HepG2 (cell line): ENCODE results near the gene PDRG1. TPM values are rescaled to one million over a fixed set of nuclear protein-coding genes. Genes with fewer than 3 reads are reported as not detected.

Source experiments
- GABPA ChIP-seq, 2 experiments: IDR thresholded peaks; 2 replicates each; pipeline ENCODE4 v1.6.1; 2011 to 2016; ENCODE audit warnings: low read depth in 2 of 2, low read length in 1 of 2, missing biosample characterization in 1 of 2, missing genetic modification characterization in 1 of 2
- HNF4G ChIP-seq, 2 experiments: sonication (generic) in 1 of 2; formaldehyde crosslinking in 1 of 2; IDR thresholded peaks; 2 replicates each; pipeline versions ENCODE4 v1.4.0 to v1.6.1; 2011 to 2020; ENCODE audit warnings: borderline replicate concordance in 2 of 2, low read depth in 2 of 2, mild to moderate bottlenecking in 2 of 2, low read length in 1 of 2, missing genetic modification reagents in 1 of 2, moderate library complexity in 1 of 2
- KDM1A ChIP-seq: IDR thresholded peaks from 2 replicates; pipeline ENCODE4 v1.6.1; 2016; ENCODE audit warnings: missing compliant biosample characterization
- LRRFIP1 ChIP-seq: sonication (generic); formaldehyde crosslinking; conservative IDR thresholded peaks from 2 replicates; pipeline ENCODE4 v1.4.0; 2020; ENCODE audit warnings: missing genetic modification reagents
- POLR2A ChIP-seq, 2 experiments: IDR thresholded peaks; 2 replicates each; pipeline ENCODE4 v1.6.1; 2011; ENCODE audit warnings: low read depth in 2 of 2, low read length in 2 of 2, mild to moderate bottlenecking in 1 of 2, moderate library complexity in 1 of 2; ENCODE audit not compliant: insufficient read depth in 1 of 2
- RCOR2 ChIP-seq: IDR thresholded peaks from 2 replicates; pipeline ENCODE4 v1.6.1; 2016; ENCODE audit warnings: missing biosample characterization, missing genetic modification reagents
- RERE ChIP-seq: IDR thresholded peaks from 2 replicates; pipeline ENCODE4 v1.6.1; 2016; ENCODE audit warnings: low read depth, missing genetic modification reagents, missing compliant biosample characterization
- SKIL ChIP-seq: sonication (generic); formaldehyde crosslinking; IDR thresholded peaks from 2 replicates; pipeline ENCODE4 v1.8.0; 2022; ENCODE audit warnings: missing genetic modification reagents, mild to moderate bottlenecking, moderate library complexity, borderline replicate concordance
- SRSF4 ChIP-seq: fragments of 200-400 bp; formaldehyde crosslinking; IDR thresholded peaks from one replicate; pipeline ENCODE4 v1.6.1; 2018; ENCODE audit warnings: mild to moderate bottlenecking, low read depth, low read length, moderate library complexity; ENCODE audit not compliant: poor library complexity, severe bottlenecking
- ZBTB1 ChIP-seq: sonication (generic); formaldehyde crosslinking; IDR thresholded peaks from 2 replicates; pipeline ENCODE4 v1.4.0; 2020; ENCODE audit warnings: missing genetic modification reagents, borderline replicate concordance
- ZFP1 ChIP-seq: IDR thresholded peaks from 2 replicates; pipeline ENCODE4 v1.6.1; 2016
- ZNF24 ChIP-seq: fragments of 450-650 bp; IDR thresholded peaks from 2 replicates; pipeline ENCODE4 v1.6.1; 2017; ENCODE audit warnings: antibody characterized with exemption, mild to moderate bottlenecking
- ZNF264 ChIP-seq: sonication (generic); formaldehyde crosslinking; IDR thresholded peaks from 2 replicates; pipeline ENCODE4 v1.4.0; 2020; ENCODE audit warnings: missing genetic modification reagents
- ZNF562 ChIP-seq: sonication (generic); formaldehyde crosslinking; IDR thresholded peaks from 2 replicates; pipeline ENCODE4 v1.8.0; 2022; ENCODE audit warnings: missing genetic modification reagents, borderline replicate concordance
- ZNF577 ChIP-seq: sonication (generic); formaldehyde crosslinking; IDR thresholded peaks from 2 replicates; pipeline ENCODE4 v1.4.0; 2020; ENCODE audit warnings: mild to moderate bottlenecking, low read depth, missing genetic modification reagents, borderline replicate concordance
- ZNF7 ChIP-seq: IDR thresholded peaks from 2 replicates; pipeline ENCODE4 v1.6.1; 2016; ENCODE audit warnings: missing biosample characterization, missing genetic modification reagents
- ZNF709 ChIP-seq: sonication (generic); formaldehyde crosslinking; IDR thresholded peaks from 2 replicates; pipeline ENCODE4 v1.5.0; 2020; ENCODE audit warnings: mild to moderate bottlenecking, missing genetic modification reagents
- ZNF790 ChIP-seq: sonication (generic); formaldehyde crosslinking; IDR thresholded peaks from 2 replicates; pipeline ENCODE4 v1.8.0; 2022; ENCODE audit warnings: missing genetic modification reagents, mild to moderate bottlenecking, borderline replicate concordance
- polyA plus RNA-seq, 8 experiments: library from polyadenylated mRNA; depleted of rRNA in 3 of 8; stranded (reverse) in 7 of 8; unstranded in 1 of 8; fragments of >200 nt; fragmentation: Illumina TruSeq in 4 of 8; extraction: Trizol in 4 of 8; gene quantifications; 2 replicates each; pipeline versions ENCODE4 v1.2.1 to v1.2.3, GENCODE V29; 2011 to 2016; ENCODE audit warnings: low read depth in 4 of 8, missing spikeins in 1 of 8, mixed read lengths in 1 of 8; ENCODE audit not compliant: insufficient read depth in 1 of 8
- total RNA-seq, 5 experiments: library from RNA; depleted of rRNA; stranded (reverse); fragments of >200 nt; fragmentation: Illumina TruSeq; extraction: Trizol; gene quantifications; 2 replicates each; pipeline ENCODE4 v1.2.3, GENCODE V29; 2016; ENCODE audit warnings: low read depth in 1 of 5

PDRG1 gene
- total and polyA plus RNA-seq, 2 of the 13 experiments (the other 11 are each of a cell fraction or from before 2014, with no cell fraction given): 16.6 to 18.0 TPM

- TF ChIP-seq RERE (CRISPR knock-in tag): no peak; the same call in 1 of the 2 replicates
- TF ChIP-seq ZNF790 (CRISPR knock-in tag): no peak
- TF ChIP-seq GABPA (IDR thresholded peaks at IDR 0.05; ENCODE audit: low read depth, low read length): no peak
- peak; percentile 89 for TF ChIP-seq GABPA (CRISPR knock-in tag; IDR thresholded peaks at IDR 0.05; ENCODE audit: low read depth)
- TF ChIP-seq SRSF4: no peak
- no peak for TF ChIP-seq ZNF7 (CRISPR knock-in tag)
- TF ChIP-seq ZFP1 (CRISPR knock-in tag): peak; percentile 80
- peak; percentile 83 for TF ChIP-seq ZNF264 (CRISPR knock-in tag)
- peak; percentile 96 to 97 for TF ChIP-seq POLR2A (IDR thresholded peaks at IDR 0.05; ENCODE audit: insufficient read depth in 1 of 2, low read depth in 2 of 2, low read length in 2 of 2)
- TF ChIP-seq RCOR2 (CRISPR knock-in tag): peak; percentile 95
- 0 out of 2 replicates have a peak, but pooled peaks have one; percentile 12 for TF ChIP-seq ZNF24
- no peak for TF ChIP-seq ZNF562 (CRISPR knock-in tag)
- peak; percentile 90; the same call in 1 of the 2 replicates for TF ChIP-seq ZNF709
- TF ChIP-seq ZNF577: no peak
- TF ChIP-seq SKIL (CRISPR knock-in tag): no peak
- no peak for TF ChIP-seq ZBTB1 (CRISPR knock-in tag)
- no peak for TF ChIP-seq LRRFIP1 (CRISPR knock-in tag)
- peak; percentile 93 for TF ChIP-seq KDM1A
- no peak; the same call in 1 of the 2 replicates for TF ChIP-seq HNF4G (IDR thresholded peaks at IDR 0.05; ENCODE audit: borderline replicate concordance, low read depth, low read length)
- no peak for TF ChIP-seq HNF4G (CRISPR knock-in tag; IDR thresholded peaks at IDR 0.05; ENCODE audit: borderline replicate concordance, low read depth)
These were observed at the start of gene PDRG1 (continued) for GRCh38 chr20:31951530-31952453.
